COR-L47 (cell line): ENCODE measurements around the gene PFKL.
"Not testable (repeated sequence)": the region's sequence is repeated elsewhere in the genome, so short reads cannot be mapped to it uniquely, and the experiment has no call there.

Experiments used
- DNase-seq: peaks from one replicate; lab custom pipeline; 2025; lab: John Stamatoyannopoulos, UW

PFKL gene

DNA sequence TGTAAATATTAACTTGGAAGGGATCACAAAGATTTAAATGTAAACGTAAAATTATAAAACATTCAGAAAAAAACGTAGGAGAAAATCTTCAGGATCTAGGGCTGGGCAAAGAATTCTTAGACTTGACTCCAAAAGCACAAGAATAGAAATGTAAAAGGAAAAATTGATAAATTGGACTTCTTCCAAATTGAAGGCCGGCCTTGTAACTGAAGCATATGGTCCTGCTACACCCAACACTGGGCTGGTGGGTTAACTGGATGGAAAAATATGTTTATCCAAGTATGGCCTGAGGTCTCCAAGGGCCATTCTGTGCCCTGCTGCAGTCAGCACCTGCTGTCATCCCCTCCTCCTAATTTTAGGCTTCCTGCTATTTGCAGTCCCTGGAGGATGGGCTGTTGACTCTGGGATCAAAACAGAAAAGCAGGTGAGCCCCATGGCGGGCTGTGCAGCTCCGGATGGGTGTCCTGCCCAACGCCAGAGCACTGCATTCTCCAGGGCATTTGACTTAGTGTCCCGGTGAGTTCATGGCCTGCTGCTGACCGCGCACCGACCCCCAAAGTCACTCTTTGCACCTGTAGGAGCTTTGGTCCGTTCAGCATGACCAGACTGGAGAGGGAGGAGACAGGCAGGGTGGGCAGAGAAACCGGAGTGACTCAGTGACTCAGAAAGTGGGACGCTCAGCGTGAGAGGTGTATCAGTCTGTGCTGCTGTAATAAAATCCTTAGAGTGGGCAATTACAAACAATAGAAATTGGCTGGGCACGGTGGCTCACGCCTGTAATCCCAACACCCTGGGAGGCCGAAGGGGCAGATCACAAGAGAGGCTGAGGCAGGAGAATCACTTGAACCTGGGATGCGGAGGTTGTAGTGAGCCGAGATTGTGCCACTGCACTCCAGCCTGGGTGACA, 20.2 kb upstream of the PFKL start:
- no peak for DNase-seq

DNA sequence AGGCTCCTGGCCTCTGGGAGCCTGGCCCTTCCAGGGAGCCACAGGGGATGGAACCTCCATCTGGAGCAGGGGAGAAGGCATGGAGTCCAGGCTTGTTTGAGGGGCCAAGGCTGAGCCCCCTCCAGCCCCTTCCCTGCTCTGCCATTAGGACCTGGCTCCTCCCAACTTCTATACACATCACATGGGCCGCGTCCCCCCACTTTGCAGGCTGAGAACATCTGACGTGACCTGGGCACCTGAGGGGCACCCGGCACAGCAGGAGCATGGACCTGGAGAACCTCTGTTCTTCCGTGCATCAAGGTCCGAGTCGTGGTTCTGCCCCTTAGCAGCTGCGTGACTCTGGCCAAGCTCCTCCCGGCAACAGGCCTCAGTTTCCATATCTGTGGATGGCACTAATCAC, 18.1 kb upstream of the PFKL start:
- DNase-seq, result no peak

DNA sequence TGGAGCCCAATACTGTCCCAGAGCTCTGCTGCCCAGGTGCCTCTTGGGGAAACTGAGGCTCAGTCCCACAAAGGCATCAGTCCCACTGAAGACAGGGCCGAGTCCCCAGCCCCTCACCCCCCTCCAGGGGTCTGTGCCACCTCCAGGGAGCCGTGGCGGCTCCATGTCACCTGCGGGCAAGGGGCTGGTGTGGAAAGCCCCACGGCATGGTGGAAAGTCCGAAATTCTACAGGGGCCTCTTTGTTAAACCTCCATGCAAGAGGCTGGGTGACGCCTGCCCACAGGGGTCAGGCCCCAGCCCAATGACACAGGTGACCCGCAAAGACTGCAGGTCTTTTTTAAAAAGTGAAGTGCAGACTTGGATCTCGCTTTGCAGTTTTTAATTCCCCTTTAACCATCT, 17.5 kb upstream of the PFKL start:
- DNase-seq, result no peak

DNA sequence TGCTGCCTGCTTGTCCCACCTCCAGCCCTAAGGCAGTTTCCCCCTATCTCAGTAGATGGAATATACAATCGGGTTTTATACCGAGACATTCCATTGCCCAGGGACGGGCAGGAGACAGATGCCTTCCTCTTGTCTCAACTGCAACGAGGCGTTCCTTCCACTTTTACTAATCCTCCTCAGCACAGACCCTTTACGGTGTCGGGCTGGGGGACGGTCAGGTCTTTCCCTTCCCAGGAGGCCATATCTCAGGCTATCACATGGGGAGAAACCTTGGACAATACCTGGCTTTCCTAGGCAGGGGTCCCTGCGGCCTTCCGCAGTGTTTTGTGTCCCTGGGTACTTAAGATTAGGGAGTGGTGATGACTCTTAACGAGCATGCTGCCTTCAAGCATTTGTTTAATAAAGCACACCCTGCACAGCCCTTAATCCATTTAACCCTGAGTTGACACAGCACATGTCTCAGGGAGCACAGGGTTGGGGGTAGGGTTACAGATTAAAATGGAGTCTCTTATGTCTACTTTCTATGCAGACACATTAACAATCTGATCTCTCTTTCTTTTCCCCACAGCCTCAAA, 16.6 kb upstream of the PFKL start:
- DNase-seq, result not testable (repeated sequence)

DNA sequence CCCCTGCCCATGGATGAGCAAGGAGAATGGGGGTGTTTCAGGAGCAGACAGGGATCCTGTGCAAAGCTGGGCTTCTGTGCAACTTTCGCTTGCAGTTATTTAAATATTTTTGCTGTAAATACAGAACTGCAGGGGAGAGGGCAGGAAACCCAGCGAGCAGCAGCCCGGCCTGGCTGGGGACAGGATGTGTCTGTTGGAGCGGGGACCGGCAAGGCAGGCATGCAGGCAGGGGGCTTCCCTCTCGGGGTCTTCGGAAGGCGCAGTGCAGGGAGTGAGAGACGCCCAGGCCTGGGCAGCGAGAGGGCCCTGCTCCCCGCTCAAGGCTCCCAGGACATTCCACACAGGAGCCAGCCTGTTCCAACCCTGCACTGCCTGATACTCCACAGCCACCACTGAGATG, 15.9 kb upstream of the PFKL start:
- DNase-seq, result no peak

DNA sequence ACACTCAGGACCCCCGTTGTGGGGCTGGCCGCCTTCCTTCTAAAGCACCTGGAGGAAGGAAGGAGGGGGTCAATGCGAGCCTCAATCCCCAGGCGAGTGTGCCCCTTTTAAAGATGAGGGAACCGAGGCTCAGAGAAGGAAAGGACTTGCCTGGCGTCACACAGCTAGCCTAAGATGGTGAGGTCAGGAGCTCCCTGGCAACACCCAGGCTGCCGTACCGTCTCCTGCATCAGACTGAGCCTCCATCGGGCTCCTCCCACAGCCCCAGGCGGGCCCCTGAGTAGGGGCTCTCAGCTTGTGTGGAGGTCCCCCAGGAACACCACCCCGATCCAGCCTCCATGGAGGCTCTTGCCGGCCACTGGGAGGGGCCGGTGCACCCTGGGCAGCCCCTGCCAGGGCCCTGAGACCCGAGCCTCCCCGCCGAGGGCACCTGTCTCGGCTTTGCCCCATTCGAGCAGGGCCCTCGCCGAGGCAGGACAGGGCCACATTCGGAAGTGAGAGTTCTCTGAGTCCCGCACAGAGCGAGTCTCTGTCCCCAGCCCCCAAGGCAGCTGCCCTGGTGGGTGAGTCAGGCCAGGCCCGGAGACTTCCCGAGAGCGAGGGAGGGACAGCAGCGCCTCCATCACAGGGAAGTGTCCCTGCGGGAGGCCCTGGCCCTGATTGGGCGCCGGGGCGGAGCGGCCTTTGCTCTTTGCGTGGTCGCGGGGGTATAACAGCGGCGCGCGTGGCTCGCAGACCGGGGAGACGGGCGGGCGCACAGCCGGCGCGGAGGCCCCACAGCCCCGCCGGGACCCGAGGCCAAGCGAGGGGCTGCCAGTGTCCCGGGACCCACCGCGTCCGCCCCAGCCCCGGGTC, 14.5 kb upstream of the PFKL start, which contains the start of gene AIRE:
TSS of gene AIRE (plus strand) at position 739 of the 855 bp plus-strand sequence. CDS start 131 bp downstream, outside the sequence.
- no peak for DNase-seq

DNA sequence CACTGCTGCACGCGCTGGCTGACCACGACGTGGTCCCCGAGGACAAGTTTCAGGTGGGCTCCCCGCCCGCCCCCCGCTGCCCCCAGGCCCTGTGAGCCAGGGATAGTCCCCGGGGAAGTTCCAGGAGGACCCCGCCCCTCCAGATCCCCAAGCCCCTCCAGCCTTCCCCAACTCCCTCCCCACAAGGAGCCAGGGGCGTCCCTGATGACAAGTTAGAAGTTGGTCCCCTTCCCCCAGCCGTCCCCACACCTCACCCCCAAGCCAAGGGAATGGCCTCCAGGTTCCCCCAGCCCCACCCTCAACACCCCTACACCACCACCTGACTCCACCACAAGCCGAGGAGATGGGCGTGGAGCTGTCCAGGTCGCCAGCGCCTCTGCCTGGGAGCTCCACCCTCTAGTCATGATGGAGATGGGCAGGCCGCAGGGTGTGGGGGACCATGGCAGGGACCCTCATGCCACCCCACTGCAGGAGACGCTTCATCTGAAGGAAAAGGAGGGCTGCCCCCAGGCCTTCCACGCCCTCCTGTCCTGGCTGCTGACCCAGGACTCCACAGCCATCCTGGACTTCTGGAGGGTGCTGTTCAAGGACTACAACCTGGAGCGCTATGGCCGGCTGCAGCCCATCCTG, 13.7 kb upstream of the PFKL start:
- DNase-seq, result no peak

DNA sequence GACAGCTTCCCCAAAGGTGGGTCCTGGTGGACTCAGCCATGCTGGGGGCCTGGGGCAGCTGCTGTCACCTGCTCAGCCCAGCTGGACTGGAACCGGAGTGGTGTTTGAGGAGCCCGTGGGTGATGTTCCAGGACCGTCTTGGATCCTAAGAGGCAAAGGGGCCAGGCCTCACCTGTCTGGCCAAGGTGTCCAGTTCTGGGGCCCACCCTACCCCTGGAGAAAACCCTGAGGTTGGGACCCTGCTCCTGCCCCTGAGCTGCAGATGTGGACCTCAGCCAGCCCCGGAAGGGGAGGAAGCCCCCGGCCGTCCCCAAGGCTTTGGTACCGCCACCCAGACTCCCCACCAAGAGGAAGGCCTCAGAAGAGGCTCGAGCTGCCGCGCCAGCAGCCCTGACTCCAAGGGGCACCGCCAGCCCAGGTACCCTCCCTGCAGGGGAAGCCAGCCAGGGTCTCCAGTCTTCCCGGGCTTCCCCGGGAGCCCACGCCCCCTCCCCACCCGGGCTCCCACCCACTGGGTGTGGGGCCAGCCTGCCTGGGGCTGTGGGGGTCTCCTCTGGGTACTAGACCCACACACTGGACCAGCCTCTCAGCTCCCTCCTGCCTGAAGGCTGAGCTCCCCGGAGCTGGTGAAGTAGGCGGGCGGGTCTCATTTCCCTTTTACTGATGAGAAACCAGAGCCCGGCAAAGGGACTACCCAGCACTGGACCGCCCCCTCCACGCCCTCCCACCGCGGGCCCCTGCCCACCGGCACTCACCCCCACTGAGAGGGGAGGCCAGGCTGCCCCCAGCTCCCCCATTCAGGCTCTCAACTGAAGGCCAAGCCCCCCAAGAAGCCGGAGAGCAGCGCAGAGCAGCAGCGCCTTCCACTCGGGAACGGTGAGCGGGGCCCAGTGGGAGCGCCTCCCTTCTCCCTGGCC, 12.9 kb upstream of the PFKL start:
- no peak for DNase-seq

DNA sequence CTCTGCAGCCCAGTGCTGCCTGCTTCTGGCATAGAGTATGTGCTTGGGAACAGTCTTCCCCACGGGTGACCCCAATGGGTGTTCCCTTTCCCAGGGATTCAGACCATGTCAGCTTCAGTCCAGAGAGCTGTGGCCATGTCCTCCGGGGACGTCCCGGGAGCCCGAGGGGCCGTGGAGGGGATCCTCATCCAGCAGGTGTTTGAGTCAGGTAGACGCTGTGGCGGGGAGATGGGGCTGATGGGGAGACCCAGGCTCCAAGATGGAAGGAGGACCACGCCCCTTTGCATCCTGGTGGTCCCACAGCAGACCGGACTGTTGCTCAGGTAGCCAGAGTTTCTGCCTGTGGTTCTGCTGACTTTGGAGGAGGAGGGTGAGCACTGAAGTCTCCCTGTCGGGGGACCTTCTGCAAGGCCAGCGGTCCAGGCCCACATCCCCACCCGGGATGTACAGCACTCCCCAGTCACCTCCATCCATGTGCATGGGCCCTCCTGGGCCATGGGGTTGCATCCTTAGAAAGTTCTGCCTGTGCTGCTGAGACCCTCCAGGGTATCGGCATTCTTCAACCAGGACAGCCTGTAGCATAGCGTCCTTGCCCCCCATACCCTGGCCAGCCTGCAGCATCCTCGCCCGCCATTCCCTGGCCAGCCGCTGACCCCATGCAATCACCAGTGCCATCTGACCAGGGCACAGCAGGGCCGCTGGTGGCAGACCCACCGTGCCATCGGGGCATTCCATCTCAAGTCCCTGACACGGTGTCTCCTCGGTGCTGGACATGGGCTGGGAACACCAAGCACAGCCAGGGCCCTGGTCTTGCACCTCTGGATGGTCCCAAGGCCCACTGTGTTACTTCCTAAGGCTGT, 11.4 kb upstream of the PFKL start:
- DNase-seq, result no peak

DNA sequence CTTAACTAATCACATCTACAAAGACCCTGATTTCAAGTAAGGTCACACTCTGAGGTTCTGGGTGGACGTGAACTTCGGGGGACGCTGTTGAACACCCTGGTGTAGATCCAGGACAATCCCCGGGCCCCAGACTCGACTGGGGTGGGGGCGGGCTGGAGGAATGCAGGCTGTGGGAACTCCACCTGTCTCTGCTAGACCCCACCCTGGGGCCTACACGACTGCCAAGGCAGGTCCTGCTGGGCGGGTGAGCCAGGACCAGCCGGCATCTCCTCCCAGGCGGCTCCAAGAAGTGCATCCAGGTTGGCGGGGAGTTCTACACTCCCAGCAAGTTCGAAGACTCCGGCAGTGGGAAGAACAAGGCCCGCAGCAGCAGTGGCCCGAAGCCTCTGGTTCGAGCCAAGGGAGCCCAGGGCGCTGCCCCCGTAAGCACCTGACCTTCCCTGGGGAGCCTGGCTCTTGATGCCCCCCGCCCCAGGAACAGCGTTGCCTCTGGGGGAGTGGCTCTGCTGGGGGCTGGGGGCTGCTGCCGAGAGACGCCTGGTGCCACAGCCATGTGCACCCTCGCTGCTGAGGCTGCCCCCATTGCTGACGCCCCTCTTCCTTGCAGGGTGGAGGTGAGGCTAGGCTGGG, 10.4 kb upstream of the PFKL start:
- DNase-seq, result no peak

DNA sequence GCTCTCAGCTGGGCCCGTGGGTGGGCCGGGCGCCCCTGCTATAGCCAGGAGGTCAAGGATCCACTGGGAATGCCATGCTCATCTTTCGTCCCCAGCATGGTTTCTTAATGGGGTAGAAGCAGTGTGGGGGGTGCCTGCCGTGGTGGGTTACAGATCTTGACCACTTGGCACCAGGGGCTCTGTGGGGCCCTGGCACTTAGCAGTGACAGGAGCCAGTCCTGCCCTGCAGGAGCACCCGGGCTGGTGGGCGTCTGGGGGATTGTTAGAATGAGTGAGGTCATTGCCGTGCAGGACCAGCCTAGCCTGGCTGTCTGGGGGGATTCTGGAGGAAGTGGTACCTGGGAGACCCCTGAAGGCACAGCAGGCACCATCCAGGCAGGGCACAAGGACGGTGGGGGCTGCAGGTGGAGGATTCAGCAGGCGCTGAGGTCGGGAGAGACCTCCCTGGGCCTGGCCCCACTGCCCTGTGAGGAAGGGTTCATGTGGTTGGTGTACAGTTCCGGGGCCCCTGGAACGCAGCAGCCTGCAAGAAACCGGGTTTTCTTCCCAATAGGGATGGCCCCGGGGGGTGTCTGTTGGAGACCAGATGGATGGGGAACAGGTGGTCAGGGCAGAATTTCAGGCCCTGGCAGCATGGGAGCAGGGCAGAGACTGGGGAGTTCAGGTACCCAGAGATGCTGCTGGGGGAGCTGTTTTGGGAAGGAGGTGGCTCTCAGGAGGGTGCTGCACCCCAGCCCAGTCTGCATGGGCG, 9.4 kb upstream of the PFKL start:
- no peak for DNase-seq

DNA sequence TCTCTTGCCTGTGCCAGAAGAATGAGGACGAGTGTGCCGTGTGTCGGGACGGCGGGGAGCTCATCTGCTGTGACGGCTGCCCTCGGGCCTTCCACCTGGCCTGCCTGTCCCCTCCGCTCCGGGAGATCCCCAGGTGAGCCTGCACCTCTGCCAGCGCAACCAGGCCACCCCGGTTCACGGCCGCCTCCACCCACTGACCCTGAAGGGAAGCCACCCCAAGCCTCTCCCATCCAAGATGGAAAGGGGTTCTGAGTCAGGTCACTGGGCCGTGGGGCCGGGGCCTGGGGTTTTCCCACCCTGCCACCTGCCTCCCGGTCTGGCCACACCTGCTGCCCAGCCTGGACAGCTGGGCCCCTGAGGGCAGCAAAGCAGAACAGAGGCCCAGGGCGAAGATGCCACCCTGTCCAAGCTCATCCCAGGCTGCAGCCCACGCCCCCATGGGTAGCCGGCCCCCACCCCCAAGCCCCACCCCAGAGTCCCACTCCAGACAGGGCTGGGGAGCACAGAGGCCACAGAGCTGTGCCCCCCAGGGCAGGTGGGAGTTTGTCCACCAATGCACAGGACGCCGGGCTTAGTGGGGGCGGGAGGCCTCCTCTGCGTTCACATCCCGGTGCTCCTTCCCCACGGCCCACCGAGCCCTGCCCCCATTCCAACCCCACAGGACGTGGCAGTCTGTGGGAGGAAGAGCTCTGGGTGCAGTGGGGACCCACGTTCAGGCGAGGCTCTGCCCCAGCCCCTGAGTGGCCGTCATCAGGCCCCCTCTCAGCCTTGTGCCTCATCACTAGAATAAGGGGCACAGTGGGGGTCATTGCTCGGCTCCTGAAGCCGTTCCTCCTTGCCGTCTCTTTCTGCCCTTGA, 8.5 kb upstream of the PFKL start:
- no peak for DNase-seq

DNA sequence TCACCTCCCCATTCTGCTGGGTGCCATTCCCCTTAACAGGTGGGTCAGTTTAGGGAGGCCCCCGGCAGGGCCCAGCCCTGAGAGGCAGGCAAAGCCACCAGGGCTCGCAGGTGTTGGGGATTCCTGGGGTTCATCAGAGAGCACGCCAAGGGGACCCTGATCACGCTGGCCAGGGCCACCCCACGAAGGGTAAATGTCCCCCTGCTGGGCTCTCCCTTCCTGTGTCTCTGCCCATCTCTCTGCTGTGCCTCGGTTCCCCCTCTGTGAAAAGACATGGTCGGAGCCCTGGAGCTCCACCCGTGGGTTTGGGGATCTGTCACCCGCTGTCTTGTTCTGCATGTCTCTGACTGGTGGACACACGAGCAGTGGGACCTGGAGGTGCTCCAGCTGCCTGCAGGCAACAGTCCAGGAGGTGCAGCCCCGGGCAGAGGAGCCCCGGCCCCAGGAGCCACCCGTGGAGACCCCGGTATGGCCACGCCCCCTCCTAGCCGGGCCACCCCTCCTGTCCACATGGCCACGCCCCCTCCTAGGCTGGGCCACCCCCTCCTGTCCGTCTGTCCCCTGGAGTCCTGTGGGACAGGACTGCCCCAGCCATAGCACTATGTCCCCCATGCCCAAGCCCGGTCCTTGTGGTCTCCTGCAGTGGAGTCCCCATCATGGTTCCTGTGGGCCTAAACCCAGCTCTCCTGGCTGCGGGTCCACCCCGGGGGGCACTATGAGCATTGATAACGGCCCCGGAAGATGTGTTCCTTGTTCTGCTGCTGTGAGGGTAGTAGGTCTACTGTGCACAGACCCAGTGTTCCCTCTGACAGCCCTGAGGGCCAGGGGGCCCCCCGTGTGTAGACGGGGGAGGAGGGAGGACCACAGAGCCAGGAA, 7.7 kb upstream of the PFKL start:
- DNase-seq, result no peak

DNA sequence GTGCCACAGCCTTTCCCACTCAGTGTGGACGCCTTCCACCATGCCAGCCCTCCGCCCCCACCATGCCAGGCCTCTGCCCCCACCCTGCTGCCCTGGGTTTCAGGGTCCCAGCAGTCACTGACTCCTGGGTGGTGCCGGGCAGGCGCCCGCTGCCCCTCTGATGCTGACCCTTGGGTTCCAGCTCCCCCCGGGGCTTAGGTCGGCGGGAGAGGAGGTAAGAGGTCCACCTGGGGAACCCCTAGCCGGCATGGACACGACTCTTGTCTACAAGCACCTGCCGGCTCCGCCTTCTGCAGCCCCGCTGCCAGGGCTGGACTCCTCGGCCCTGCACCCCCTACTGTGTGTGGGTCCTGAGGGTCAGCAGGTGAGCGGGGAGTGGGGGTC, 7.0 kb upstream of the PFKL start:
- no peak for DNase-seq

DNA sequence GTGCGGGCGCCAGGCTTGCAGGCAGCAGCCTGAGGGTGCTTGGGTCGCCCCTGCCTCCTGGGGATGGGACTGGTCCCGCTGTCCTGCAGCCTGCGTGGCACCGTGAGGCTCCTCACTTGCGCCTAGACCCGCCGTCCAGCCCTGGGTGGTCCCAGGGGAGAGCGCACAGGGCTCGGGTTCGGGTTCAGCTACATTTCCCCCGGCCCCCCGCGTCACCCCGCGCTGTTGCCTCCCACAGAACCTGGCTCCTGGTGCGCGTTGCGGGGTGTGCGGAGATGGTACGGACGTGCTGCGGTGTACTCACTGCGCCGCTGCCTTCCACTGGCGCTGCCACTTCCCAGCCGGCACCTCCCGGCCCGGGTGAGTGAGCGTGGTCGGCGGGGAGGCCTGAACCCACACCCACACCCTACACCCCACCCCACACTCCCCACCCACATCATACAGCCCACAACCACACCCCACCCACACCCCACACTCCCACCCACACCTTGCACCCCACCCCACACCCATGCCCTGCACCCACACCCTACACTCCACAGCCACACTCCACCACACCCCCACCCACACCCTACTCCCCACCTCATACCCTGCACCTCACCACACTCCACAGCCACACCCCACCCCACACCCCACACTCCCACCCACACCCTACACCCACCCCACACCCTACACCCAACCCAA, 6.2 kb upstream of the PFKL start:
- DNase-seq, result no peak

DNA sequence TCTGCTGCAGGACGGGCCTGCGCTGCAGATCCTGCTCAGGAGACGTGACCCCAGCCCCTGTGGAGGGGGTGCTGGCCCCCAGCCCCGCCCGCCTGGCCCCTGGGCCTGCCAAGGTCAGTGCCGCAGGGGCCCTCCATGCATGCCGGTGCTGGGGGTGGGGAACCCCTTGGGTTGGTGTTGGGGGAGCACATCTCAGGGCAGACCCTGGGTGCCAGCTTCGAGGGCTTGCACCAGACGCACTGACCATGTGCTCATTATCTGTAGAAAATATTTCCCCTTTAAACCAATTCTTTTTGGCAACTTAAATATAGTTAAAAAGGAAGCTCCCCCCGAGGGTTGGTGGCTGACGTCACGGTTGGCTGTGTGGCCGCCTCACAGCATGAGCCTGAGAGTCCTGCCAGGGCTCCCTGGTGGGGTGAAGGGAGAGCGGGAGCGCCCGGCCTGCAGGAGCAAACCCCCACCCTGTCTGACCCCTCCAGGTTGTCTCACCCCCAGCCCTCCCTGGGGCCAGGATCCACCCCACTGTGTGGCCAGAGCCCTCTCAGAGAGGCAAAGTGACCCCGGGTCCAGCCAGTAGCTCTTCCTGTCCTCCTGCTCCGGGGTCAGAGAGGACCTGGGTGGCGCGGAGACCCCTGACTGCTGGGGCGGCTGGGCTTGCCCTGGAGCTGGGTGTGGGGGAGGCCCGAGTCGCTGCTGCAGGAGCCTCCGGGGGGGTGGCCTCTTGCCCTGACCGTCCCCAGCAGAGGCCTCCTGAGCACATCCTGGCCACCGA, 5.3 kb upstream of the PFKL start:
- DNase-seq, result no peak
